ENCODE measurements around the gene BMAL1.

DNA sequence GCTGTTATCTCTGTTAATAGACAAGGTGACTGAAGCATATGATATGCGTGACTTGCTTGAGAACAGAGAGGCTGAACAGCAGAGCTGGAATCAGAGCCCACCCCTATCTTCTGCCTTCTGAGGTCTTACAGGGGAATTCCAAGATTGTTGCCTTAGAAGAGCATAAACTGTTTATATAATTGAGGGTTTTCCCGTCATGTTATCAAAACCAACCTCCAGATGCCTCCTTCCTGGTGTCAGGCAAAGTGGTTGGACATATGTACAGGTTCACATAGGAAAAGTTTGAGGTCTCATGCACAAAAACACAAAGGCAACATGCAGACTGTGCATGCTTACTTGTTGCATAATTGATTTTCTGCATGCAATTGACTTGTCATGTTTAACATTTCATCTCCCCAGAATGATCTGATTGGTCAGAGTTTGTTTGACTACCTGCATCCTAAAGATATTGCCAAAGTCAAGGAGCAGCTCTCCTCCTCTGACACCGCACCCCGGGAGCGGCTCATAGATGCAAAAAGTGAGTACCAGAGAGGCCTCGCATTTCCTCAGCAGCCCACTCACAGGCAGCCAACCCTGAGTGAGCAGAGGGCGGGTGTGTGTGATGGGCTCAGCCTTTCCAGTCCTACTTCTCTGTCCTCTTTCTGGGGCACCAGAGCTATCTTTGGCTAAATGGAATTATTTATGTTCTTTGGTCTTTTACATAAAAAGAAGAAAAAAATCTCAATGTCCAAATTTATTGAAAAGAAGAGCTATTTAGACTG is 88.9 kb downstream of the BMAL1 start:
- TF ChIP-seq, protein P1, sequence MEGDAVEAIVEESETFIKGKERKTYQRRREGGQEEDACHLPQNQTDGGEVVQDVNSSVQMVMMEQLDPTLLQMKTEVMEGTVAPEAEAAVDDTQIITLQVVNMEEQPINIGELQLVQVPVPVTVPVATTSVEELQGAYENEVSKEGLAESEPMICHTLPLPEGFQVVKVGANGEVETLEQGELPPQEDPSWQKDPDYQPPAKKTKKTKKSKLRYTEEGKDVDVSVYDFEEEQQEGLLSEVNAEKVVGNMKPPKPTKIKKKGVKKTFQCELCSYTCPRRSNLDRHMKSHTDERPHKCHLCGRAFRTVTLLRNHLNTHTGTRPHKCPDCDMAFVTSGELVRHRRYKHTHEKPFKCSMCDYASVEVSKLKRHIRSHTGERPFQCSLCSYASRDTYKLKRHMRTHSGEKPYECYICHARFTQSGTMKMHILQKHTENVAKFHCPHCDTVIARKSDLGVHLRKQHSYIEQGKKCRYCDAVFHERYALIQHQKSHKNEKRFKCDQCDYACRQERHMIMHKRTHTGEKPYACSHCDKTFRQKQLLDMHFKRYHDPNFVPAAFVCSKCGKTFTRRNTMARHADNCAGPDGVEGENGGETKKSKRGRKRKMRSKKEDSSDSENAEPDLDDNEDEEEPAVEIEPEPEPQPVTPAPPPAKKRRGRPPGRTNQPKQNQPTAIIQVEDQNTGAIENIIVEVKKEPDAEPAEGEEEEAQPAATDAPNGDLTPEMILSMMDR (IDR thresholded peaks at IDR 0.05; ENCODE audit: borderline replicate concordance, extremely low read depth, low read length, poor library complexity, severe bottlenecking): no peak
- TF ChIP-seq EZH2 (IDR thresholded peaks at IDR 0.05; ENCODE audit: borderline replicate concordance, low read depth, low read length, severe bottlenecking): no peak

Data from DND-41 (cell line).